ENCODE measurements around the gene PTPN21.

PTPN21 gene

DNA sequence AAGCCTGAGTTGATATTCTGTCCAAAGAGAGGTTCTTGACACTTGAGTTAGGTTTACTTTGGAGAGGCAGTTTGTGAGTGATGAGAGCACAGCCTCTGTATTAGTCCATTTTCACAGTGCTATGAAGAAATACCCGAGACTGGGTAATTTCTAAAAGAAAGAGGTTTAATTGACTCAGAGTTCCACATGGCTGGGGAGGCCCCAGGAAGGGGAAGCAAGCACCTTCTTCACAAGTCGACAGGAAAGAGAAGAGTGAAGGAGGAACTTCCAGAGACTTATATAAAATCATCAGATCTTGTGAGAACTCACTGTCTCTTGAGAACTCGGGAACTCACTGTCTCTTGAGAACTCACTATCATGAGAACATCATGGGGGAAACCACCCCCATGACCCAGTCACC lies 13.4 kb upstream of the PTPN21 start:
- H3K4me3 ChIP-seq (ENCODE audit: low read depth, low read length) = no peak overlapping the region
- no peak for TF ChIP-seq CTCF (IDR thresholded peaks at IDR 0.05; ENCODE audit: insufficient read depth, low read depth, low read length, missing control alignments)

DNA sequence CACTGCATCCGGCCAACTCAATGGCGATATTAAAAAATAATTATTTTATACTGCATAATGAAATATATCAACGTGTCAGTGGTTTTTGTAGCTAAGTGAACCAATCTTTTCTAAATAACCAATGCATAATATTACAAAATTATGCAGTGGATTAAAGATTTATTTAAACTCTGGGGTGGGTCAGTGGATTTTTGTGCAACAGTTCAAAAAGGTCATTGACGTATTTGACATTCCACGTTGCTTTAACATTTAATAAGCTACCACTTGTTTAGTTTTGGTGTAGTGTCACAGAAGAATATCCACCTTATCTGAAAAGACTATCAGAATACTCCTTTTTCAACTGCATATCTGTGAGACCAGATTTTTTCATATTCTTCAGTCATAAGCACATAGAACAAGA lies 10.6 kb upstream of the PTPN21 start:
- no peak for DNase-seq (ENCODE audit: low read depth)
- no peak overlapping the region for H3K4me3 ChIP-seq (ENCODE audit: low read depth, low read length)
- TF ChIP-seq CTCF (IDR thresholded peaks at IDR 0.05; ENCODE audit: insufficient read depth, low read depth, low read length, missing control alignments) = no peak

More for the DNA sequence above, 13.4 kb upstream of the PTPN21 start:
- DNase-seq (ENCODE audit: low read depth) = no peak

DNA sequence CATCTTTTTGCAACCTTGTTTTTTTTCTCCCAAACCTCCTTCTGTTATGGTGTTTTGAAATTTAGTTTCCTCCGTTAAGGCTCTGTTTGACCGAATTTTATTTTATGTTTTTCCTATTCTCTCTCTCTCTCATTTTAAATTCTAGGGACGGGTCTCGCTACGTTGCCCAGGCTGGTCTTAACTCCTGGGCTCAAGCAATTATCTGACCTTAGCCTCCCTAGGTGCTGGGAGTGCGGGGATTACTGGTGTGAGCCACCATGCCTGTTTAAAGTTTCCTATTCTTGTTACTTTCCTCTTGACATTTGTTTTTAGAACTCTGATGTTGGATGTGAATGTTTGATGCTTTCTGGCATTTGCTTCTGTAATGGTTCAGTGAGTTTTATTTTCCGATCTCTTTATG lies 9.0 kb upstream of the PTPN21 start:
- no peak for DNase-seq (ENCODE audit: low read depth)
- TF ChIP-seq CTCF (IDR thresholded peaks at IDR 0.05; ENCODE audit: insufficient read depth, low read depth, low read length, missing control alignments) = no peak
- H3K4me3 ChIP-seq (ENCODE audit: low read depth, low read length) = peak overlapping the region; percentile 95

DNA sequence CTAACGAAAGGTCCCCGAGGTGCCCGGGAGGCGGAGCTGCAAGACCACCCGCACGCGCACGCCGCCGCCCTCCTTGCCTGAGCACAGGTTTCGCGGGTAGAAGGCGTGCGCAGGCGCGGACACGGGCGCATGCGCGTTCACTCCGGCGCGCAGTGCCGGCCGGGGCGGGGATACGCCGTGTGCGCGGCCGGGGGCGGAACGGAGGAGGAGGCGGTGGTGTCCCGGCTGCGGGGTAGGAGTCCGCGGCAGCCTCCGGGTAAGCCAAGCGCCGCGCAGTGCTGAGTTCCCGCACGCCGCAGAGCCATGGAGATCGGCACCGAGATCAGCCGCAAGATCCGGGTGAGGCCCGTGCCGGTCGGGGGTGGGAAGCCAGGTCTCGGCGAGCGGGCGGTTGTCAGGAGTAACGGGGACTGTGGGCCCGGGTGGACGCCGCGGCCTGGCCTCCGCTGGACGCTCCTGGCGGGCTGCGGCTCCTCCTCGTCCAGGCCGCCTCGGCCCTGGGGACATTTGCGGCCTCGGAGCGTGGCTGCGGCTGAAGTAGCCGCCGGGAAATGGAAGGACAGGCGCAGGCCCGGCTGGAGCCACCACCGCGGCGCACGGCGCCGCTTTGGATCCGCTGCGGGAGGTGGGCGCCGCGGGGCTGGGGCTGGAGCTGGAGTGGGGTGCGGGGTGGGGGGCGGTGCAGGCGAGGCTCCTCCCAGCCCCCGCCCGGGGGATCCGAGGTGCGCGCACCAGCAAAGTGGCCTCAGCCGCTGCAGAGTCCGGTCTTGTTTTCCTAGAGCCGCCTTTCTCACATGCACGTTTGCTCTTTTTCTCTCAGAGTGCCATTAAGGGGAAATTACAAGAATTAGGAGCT lies 8.3 kb upstream of the PTPN21 start, which contains the start of gene ZC3H14:
TSS of gene ZC3H14 (plus strand) at position 207 of the 856 bp plus-strand sequence. CDS start at position 304, 97 bp downstream.
- peak within 1 kb of the TSS; percentile 95 for H3K4me3 ChIP-seq (ENCODE audit: low read depth, low read length)
- DNase-seq (ENCODE audit: low read depth) = peak; percentile 94
- peak; percentile 31 for TF ChIP-seq CTCF (IDR thresholded peaks at IDR 0.05; ENCODE audit: insufficient read depth, low read depth, low read length, missing control alignments)

DNA sequence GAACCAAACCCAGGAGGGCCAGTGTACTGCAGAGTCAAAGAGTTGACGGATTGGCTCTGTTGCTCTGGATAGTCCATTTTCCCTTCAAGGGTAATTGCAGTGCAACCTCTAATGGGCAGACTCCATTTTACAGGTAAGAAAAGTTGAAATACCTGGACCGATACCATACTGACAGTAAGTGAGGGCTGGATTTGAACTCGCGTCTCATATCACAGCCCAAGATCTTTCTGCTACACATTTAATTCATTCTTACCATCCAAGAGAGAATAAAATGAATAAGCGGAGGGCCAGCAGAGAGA lies 7.7 kb upstream of the PTPN21 start:
- no peak for TF ChIP-seq CTCF (IDR thresholded peaks at IDR 0.05; ENCODE audit: insufficient read depth, low read depth, low read length, missing control alignments)
- DNase-seq (ENCODE audit: low read depth) = no peak
- H3K4me3 ChIP-seq (ENCODE audit: low read depth, low read length) = peak overlapping the region; percentile 95

DNA sequence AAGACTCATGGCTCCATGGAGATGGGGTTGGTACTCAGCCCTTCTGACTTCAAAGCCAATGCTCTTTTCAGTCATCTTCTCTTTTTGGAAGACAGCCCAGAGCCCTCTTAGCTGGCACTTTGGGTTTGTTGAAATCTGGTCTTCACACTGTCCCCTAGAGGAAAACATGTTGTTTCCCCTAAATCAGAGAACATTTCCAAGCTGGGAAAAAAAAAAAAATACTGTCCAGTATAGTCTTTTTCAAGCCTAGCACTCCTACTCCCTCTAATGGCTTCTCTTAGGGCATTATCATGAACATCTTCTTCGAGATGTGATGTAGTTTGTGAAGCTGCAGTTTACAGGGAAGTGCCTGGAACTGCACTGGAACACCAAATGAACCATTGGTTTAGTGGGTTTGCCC lies 5.0 kb upstream of the PTPN21 start:
- no peak for DNase-seq (ENCODE audit: low read depth)
- H3K4me3 ChIP-seq (ENCODE audit: low read depth, low read length) = no peak overlapping the region
- no peak for TF ChIP-seq CTCF (IDR thresholded peaks at IDR 0.05; ENCODE audit: insufficient read depth, low read depth, low read length, missing control alignments)

DNA sequence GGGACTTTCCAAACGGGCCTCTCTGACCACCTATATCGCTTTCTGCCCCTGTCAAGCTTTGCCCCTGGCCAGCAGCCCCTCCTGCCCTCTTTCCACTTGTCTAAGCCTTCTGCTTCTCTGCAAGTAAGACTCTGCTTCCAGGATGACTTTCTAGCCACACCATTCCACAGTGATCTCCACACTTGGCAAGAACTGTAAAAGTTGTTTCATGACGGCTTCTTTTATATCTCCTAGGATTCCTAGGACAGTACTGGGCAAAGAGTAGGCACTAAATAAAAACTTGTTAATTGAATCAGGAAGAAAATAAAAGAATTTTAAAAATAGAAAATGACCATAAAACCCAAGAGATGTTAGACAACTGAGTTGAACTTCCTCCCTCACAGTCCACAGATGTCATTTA lies 1.8 kb upstream of the PTPN21 start:
- no peak overlapping the region for H3K4me3 ChIP-seq (ENCODE audit: low read depth, low read length)
- TF ChIP-seq CTCF (IDR thresholded peaks at IDR 0.05; ENCODE audit: insufficient read depth, low read depth, low read length, missing control alignments) = no peak
- DNase-seq (ENCODE audit: low read depth) = no peak
